ENCODE data around the gene LRRC74B. TPM values are rescaled to one million over a fixed set of nuclear protein-coding genes. Genes with fewer than 3 reads are reported as not detected.
"Not testable (repeated sequence)": the region's sequence is repeated elsewhere in the genome, so short reads cannot be mapped to it uniquely, and the experiment has no call there.

The LRRC74B gene
- total RNA-seq, 2 donors from 2014 or later: not detected

GRCh38 chr22:21001601-21002325, 44.0 kb upstream of the LRRC74B start, which contains the start of gene THAP7:
Gene THAP7 (minus strand): TSS chr22:21002118. CDS start chr22:21001911, 207 bp downstream.
- WGBS, 2 donors: 0% methylated on average over 83 of the region's 83 CpGs; no CpG with 5 or more reads in 1 of the 2 donors

DNA sequence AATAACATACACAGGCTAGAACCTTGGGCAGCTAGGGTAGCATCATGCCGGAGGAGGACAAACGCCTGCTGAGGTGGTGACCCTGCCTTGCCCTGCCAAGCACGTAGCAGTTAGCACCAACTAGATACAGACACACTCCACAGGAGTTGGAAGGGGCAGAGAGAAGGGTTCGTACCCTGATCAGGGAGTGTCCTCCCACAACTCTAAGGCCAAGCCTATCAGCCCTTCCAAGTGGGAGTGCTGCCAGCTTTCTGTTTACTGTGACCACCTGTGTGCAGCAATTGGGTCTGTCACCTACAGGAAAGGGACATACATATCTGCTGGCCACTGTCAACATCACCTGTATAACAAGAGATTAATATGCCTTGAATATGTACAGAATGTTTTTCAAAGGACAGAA, 42.0 kb upstream of the LRRC74B start:
- intact Hi-C loops (cut with DNase I): no loop called here
- no peak for DNase-seq

More at GRCh38 chr22:21001601-21002325, 44.0 kb upstream of the LRRC74B start, which contains the start of gene THAP7:
- H3K4me1 ChIP-seq: peaks cover 35% of the 10 kb centered on the region
- no peak for TF ChIP-seq CTCF (IDR thresholded peaks at IDR 0.05)
- peak; percentile 63 to 86 (median 84) for TF ChIP-seq POLR2A (IDR thresholded peaks at IDR 0.05)
- ATAC-seq (peak; percentile 95), DNase-seq (peak; percentile 96 to 97 (median 96))
- H3K27ac ChIP-seq: peak within 1 kb of the TSS; percentile 96 to 99 (median 98)
- intact Hi-C loops (cut with DNase I): no loop called here
- peaks cover 0 to 5% of the 10 kb centered on the region in 2 donors for H3K36me3 ChIP-seq (replicated peaks in 1 of 2; ENCODE audit: insufficient read depth in 1 of 2, low read depth in 2 of 2)
- peak within 1 kb of the TSS; percentile 24 to 68 for H3K4me3 ChIP-seq
- H3K9me3 ChIP-seq: no peaks in the 10 kb centered on the region
- H3K27me3 ChIP-seq: no peaks in the 10 kb centered on the region

GRCh38 chr22:21009208-21009607, 36.5 kb upstream of the LRRC74B start:
- ATAC-seq; DNase-seq; H3K27ac ChIP-seq; H3K9me3 ChIP-seq; H3K4me3 ChIP-seq; intact Hi-C loops (cut with DNase I); H3K4me1 ChIP-seq; H3K27me3 ChIP-seq; H3K36me3 ChIP-seq (replicated peaks in 1 of 2; ENCODE audit: insufficient read depth in 1 of 2, low read depth in 2 of 2): not testable (repeated sequence)
- WGBS, 2 donors: 83% methylated on average over 11 to 13 of the region's 13 CpGs

More for the DNA sequence above, 42.0 kb upstream of the LRRC74B start:
- no peak for ATAC-seq
- Histone ChIP-seq H3K4me3 (no peak overlapping the region), H3K36me3 (replicated peaks in 1 of 2; ENCODE audit: insufficient read depth in 1 of 2, low read depth in 2 of 2) (peaks cover 0 to 5% of the 10 kb centered on the region in 2 donors), H3K27me3 (no peaks in the 10 kb centered on the region), H3K9me3 (no peaks in the 10 kb centered on the region), H3K27ac (no peak overlapping the region), H3K4me1 (peaks cover 35% of the 10 kb centered on the region)
- TF ChIP-seq POLR2A (IDR thresholded peaks at IDR 0.05): no peak
- no peak for TF ChIP-seq CTCF (IDR thresholded peaks at IDR 0.05)
- 39 to 73% methylated on average over 4 of the region's 4 CpGs for WGBS, 2 donors

GRCh38 chr22:21009638-21010425, 35.9 kb upstream of the LRRC74B start:
- DNase-seq: peak; percentile 49 to 64 (median 56)
- intact Hi-C loops (cut with DNase I): loop anchor here (10.0 kb wide), 1 partner anchor 45 kb away; the partner anchor contains the start of gene AIFM3
- 45 to 59% methylated on average over 10 of the region's 10 CpGs for WGBS, 2 donors
- Histone ChIP-seq H3K27ac (no peak overlapping the region), H3K27me3 (no peaks in the 10 kb centered on the region), H3K4me1 (peaks cover 11% of the 10 kb centered on the region), H3K9me3 (no peaks in the 10 kb centered on the region), H3K4me3 (no peak overlapping the region), H3K36me3 (replicated peaks in 1 of 2; ENCODE audit: insufficient read depth in 1 of 2, low read depth in 2 of 2) (no peaks in the 10 kb centered on the region)
- TF ChIP-seq POLR2A (IDR thresholded peaks at IDR 0.05) (no peak), CTCF (IDR thresholded peaks at IDR 0.05) (no peak)
- ATAC-seq: peak; percentile 45
